Anterior cingulate cortex (tissue), 58 donors: ENCODE data around the gene POLR2M.

ENCODE experiments used
- DNase-seq, 58 donors: peaks; one replicate each; lab custom pipeline; 2025; lab: John Stamatoyannopoulos, UW

The POLR2M gene

GRCh38 chr15:57735431-57735830 lies 28.9 kb downstream of the POLR2M start:
- no peak for DNase-seq

GRCh38 chr15:57735891-57736290 lies 29.4 kb downstream of the POLR2M start:
- DNase-seq = peak in 9 of 58 donors; percentile 3 to 77 (median 24)

GRCh38 chr15:57736591-57736990 lies 30.1 kb downstream of the POLR2M start:
- DNase-seq = no peak

GRCh38 chr15:57738734-57739237 lies 32.3 kb downstream of the POLR2M start:
- no peak for DNase-seq

GRCh38 chr15:57740048-57740447 lies 33.5 kb downstream of the POLR2M start:
- DNase-seq = no peak

GRCh38 chr15:57741089-57741488 lies 34.6 kb downstream of the POLR2M start:
- DNase-seq = no peak

GRCh38 chr15:57743424-57743823 lies 36.9 kb downstream of the POLR2M start:
- DNase-seq = no peak

- DNase-seq = no peak
These were observed 40.3 kb downstream of the POLR2M start for GRCh38 chr15:57746786-57747185.

- no peak for DNase-seq
These were observed 40.8 kb downstream of the POLR2M start for GRCh38 chr15:57747206-57747896.

- DNase-seq = peak in 19 of 58 donors; percentile 2 to 49 (median 18)
These were observed 44.8 kb downstream of the POLR2M start for GRCh38 chr15:57751177-57751800.

GRCh38 chr15:57752436-57752835 lies 45.9 kb downstream of the POLR2M start:
- DNase-seq = peak in 24 of 58 donors; percentile 3 to 45 (median 14)

GRCh38 chr15:57752840-57753239 lies 46.3 kb downstream of the POLR2M start:
- peak in 2 of 58 donors; percentile 4 to 21 for DNase-seq

- no peak for DNase-seq
These were observed 50.0 kb downstream of the POLR2M start for GRCh38 chr15:57756466-57756865.

- DNase-seq = no peak
These were observed 52.0 kb downstream of the POLR2M start for GRCh38 chr15:57758560-57758959.

GRCh38 chr15:57761562-57761961 lies 55.0 kb downstream of the POLR2M start:
- DNase-seq = no peak

- no peak for DNase-seq
These were observed 55.8 kb downstream of the POLR2M start for GRCh38 chr15:57762302-57762701.

- no peak for DNase-seq
These were observed 56.9 kb downstream of the POLR2M start for GRCh38 chr15:57763176-57763964.
